Measurements from ENCODE around the gene STIM2.

The STIM2 gene

DNA sequence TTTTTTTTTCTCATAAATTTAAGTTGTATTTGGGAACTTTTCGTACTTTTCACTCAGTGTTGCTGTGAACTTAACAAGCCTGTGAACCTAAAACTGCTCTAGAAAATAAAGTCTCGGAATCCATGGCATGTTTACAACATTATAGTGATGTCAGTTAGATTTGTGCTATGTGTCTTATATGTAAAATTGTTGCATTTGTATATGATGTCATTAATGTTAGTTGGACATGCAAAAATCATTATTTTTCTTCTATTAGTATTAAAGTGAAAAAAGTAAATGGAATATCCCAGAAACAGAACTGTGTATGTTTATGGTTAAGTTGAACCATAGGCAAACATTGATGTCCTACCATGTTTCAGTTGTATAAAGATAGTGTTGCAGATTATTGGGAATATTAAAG lies 85.2 kb downstream of the STIM2 start:
- Histone ChIP-seq H3K4me1 (ENCODE audit: insufficient read depth, low read length) (no peaks in the 10 kb centered on the region), H3K36me3 (ENCODE audit: insufficient read depth, low read length) (no peaks in the 10 kb centered on the region), H3K27me3 (ENCODE audit: insufficient read depth, low read length, poor library complexity) (no peaks in the 10 kb centered on the region), H3K4me3 (ENCODE audit: low read depth in 1 of 2, low read length in 2 of 2) (no peak overlapping the region), H3K9me3 (ENCODE audit: insufficient read depth, low read length, severe bottlenecking) (no peaks in the 10 kb centered on the region), H4K20me1 (ENCODE audit: insufficient read depth, low read length) (peaks cover 15% of the 10 kb centered on the region; the same call in 1 of the 2 replicates), H3K4me2 (ENCODE audit: insufficient read depth, low read length) (no peak overlapping the region), H3K27ac (ENCODE audit: low read length) (no peak overlapping the region), H2AFZ (ENCODE audit: low read depth, low read length) (no peak overlapping the region), H3K9ac (ENCODE audit: low read depth, low read length) (no peak overlapping the region), H3K79me2 (ENCODE audit: insufficient read depth, low read length) (peaks cover 41% of the 10 kb centered on the region)
- no peak for DNase-seq
- ATAC-seq (ENCODE audit: insufficient read depth, low read depth) = no peak
- TF ChIP-seq EZH2 (IDR thresholded peaks at IDR 0.05; ENCODE audit: borderline replicate concordance, low read depth, low read length, severe bottlenecking) = no peak
- TF ChIP-seq, protein P1, sequence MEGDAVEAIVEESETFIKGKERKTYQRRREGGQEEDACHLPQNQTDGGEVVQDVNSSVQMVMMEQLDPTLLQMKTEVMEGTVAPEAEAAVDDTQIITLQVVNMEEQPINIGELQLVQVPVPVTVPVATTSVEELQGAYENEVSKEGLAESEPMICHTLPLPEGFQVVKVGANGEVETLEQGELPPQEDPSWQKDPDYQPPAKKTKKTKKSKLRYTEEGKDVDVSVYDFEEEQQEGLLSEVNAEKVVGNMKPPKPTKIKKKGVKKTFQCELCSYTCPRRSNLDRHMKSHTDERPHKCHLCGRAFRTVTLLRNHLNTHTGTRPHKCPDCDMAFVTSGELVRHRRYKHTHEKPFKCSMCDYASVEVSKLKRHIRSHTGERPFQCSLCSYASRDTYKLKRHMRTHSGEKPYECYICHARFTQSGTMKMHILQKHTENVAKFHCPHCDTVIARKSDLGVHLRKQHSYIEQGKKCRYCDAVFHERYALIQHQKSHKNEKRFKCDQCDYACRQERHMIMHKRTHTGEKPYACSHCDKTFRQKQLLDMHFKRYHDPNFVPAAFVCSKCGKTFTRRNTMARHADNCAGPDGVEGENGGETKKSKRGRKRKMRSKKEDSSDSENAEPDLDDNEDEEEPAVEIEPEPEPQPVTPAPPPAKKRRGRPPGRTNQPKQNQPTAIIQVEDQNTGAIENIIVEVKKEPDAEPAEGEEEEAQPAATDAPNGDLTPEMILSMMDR (IDR thresholded peaks at IDR 0.05; ENCODE audit: borderline replicate concordance, extremely low read depth, low read length, poor library complexity, severe bottlenecking) = no peak

GRCh38 chr4:26947318-26947717 lies 86.7 kb downstream of the STIM2 start:
- no peaks in the 10 kb centered on the region for H3K9me3 ChIP-seq (ENCODE audit: insufficient read depth, low read length, severe bottlenecking)
- no peak overlapping the region for H2AFZ ChIP-seq (ENCODE audit: low read depth, low read length)
- H3K4me1 ChIP-seq (ENCODE audit: insufficient read depth, low read length) = no peaks in the 10 kb centered on the region
- no peak overlapping the region for H3K4me2 ChIP-seq (ENCODE audit: insufficient read depth, low read length)
- H4K20me1 ChIP-seq (ENCODE audit: insufficient read depth, low read length) = peaks cover 13% of the 10 kb centered on the region; the same call in 1 of the 2 replicates
- no peak overlapping the region for H3K4me3 ChIP-seq (ENCODE audit: low read depth in 1 of 2, low read length in 2 of 2)
- no peaks in the 10 kb centered on the region for H3K36me3 ChIP-seq (ENCODE audit: insufficient read depth, low read length)
- peaks cover 42% of the 10 kb centered on the region for H3K79me2 ChIP-seq (ENCODE audit: insufficient read depth, low read length)
- no peak overlapping the region for H3K9ac ChIP-seq (ENCODE audit: low read depth, low read length)
- DNase-seq (no peak), ATAC-seq (ENCODE audit: insufficient read depth, low read depth) (no peak)
- TF ChIP-seq, protein P1 (IDR thresholded peaks at IDR 0.05; ENCODE audit: borderline replicate concordance, extremely low read depth, low read length, poor library complexity, severe bottlenecking) = no peak
- no peak for TF ChIP-seq EZH2 (IDR thresholded peaks at IDR 0.05; ENCODE audit: borderline replicate concordance, low read depth, low read length, severe bottlenecking)
- no peak overlapping the region for H3K27ac ChIP-seq (ENCODE audit: low read length)
- no peaks in the 10 kb centered on the region for H3K27me3 ChIP-seq (ENCODE audit: insufficient read depth, low read length, poor library complexity)

GRCh38 chr4:26950446-26950845 lies 89.8 kb downstream of the STIM2 start:
- Histone ChIP-seq H3K79me2 (ENCODE audit: insufficient read depth, low read length) (peaks cover 36% of the 10 kb centered on the region), H3K4me3 (ENCODE audit: low read depth in 1 of 2, low read length in 2 of 2) (no peak overlapping the region)
- ATAC-seq (ENCODE audit: insufficient read depth, low read depth) = no peak

More at GRCh38 chr4:26950446-26950845, 89.8 kb downstream of the STIM2 start:
- no peak for DNase-seq
- H3K36me3 ChIP-seq (ENCODE audit: insufficient read depth, low read length) = no peaks in the 10 kb centered on the region
- TF ChIP-seq, protein P1 (IDR thresholded peaks at IDR 0.05; ENCODE audit: borderline replicate concordance, extremely low read depth, low read length, poor library complexity, severe bottlenecking) = no peak
- TF ChIP-seq EZH2 (IDR thresholded peaks at IDR 0.05; ENCODE audit: borderline replicate concordance, low read depth, low read length, severe bottlenecking) = no peak
- no peak overlapping the region for H3K27ac ChIP-seq (ENCODE audit: low read length)
- no peak overlapping the region for H3K9ac ChIP-seq (ENCODE audit: low read depth, low read length)
- H3K9me3 ChIP-seq (ENCODE audit: insufficient read depth, low read length, severe bottlenecking) = no peaks in the 10 kb centered on the region
- no peaks in the 10 kb centered on the region for H3K4me1 ChIP-seq (ENCODE audit: insufficient read depth, low read length)
- H2AFZ ChIP-seq (ENCODE audit: low read depth, low read length) = no peak overlapping the region
- H3K27me3 ChIP-seq (ENCODE audit: insufficient read depth, low read length, poor library complexity) = no peaks in the 10 kb centered on the region
- no peak overlapping the region for H3K4me2 ChIP-seq (ENCODE audit: insufficient read depth, low read length)
- peaks cover 11% of the 10 kb centered on the region; the same call in 1 of the 2 replicates for H4K20me1 ChIP-seq (ENCODE audit: insufficient read depth, low read length)

All from DND-41 (cell line).